HG03139 (cell line): ENCODE data around the gene OOSP2.

Experiments used
- ATAC-seq: cut with Tn5 transposase; IDR thresholded peaks from one replicate; pipeline ENCODE4 v1.9.1; 2021; ENCODE audit not compliant: unreplicated experiment

The OOSP2 gene

GRCh38 chr11:60077981-60078380 lies 37.8 kb downstream of the OOSP2 start:
- no peak for ATAC-seq

GRCh38 chr11:60078745-60079144 lies 38.5 kb downstream of the OOSP2 start:
- ATAC-seq = no peak

- no peak for ATAC-seq
Measured at GRCh38 chr11:60080535-60080934, 40.3 kb downstream of the OOSP2 start.

GRCh38 chr11:60084631-60085273 lies 44.5 kb downstream of the OOSP2 start:
- no peak for ATAC-seq

GRCh38 chr11:60085909-60086308 lies 45.7 kb downstream of the OOSP2 start:
- no peak for ATAC-seq

GRCh38 chr11:60087239-60087638 lies 47.0 kb downstream of the OOSP2 start:
- ATAC-seq = no peak

- no peak for ATAC-seq
Measured at GRCh38 chr11:60088364-60088763, 48.2 kb downstream of the OOSP2 start, which contains the start of gene MS4A2. Gene MS4A2, plus strand, starts transcription at chr11:60088664. Its CDS starts 102 bp downstream, at chr11:60088766.

GRCh38 chr11:60095477-60096120 lies 55.4 kb downstream of the OOSP2 start:
- no peak for ATAC-seq

GRCh38 chr11:60097189-60097588 lies 57.0 kb downstream of the OOSP2 start:
- no peak for ATAC-seq
